GM23338 (cell line): Measurements from ENCODE around the gene MICB. TPM values are rescaled to one million over a fixed set of nuclear protein-coding genes. Genes with fewer than 3 reads are reported as not detected.

Experiments used
- ATAC-seq: fragments of 200-7000 bp; cut with Tn5 transposase; 3 replicates; pipeline ENCODE4 v1.9.1; 2020
- DNase-seq: peaks from one replicate; pipeline ENCODE4 v3.0.0-alpha.2; 2015; ENCODE audit warnings: low spot score
- H2AFZ ChIP-seq: fragments of 200-600 bp; sonication (generic); 2 replicates; pipeline ENCODE4 v1.8.0; 2016; ENCODE audit warnings: antibody characterized with exemption, mild to moderate bottlenecking, moderate library complexity
- H3F3A ChIP-seq: fragments of 200-600 bp; sonication (generic); replicated peaks from 2 replicates; pipeline ENCODE4 v1.8.0; 2017; ENCODE audit warnings: antibody characterized with exemption, mixed run types, low read depth
- H3K27ac ChIP-seq: fragments of 200-600 bp; sonication (generic); 2 replicates; pipeline ENCODE4 v1.6.1; 2016; ENCODE audit warnings: low read depth
- H3K27me3 ChIP-seq: fragments of 200-600 bp; sonication (generic); 2 replicates; pipeline ENCODE4 v1.8.0; 2016; ENCODE audit warnings: mild to moderate bottlenecking, mixed run types, moderate library complexity; ENCODE audit not compliant: insufficient read depth
- H3K36me3 ChIP-seq: fragments of 200-600 bp; sonication (generic); 2 replicates; pipeline ENCODE4 v1.8.0; 2016; ENCODE audit warnings: mild to moderate bottlenecking; ENCODE audit not compliant: insufficient read depth
- H3K4me1 ChIP-seq: fragments of 200-600 bp; sonication (generic); 2 replicates; pipeline ENCODE4 v1.8.0; 2016; ENCODE audit warnings: mild to moderate bottlenecking, moderate library complexity; ENCODE audit not compliant: insufficient read depth
- H3K4me2 ChIP-seq: fragments of 200-600 bp; sonication (generic); 2 replicates; pipeline ENCODE4 v1.7.1; 2017; ENCODE audit warnings: mixed run types
- H3K4me3 ChIP-seq: fragments of 200-600 bp; sonication (generic); 2 replicates; pipeline ENCODE4 v1.6.1; 2016; ENCODE audit warnings: mixed run types
- H3K79me2 ChIP-seq: fragments of 200-600 bp; sonication (generic); replicated peaks from 2 replicates; pipeline ENCODE4 v1.8.0; 2017; ENCODE audit warnings: mild to moderate bottlenecking; ENCODE audit not compliant: insufficient read depth
- H3K9me2 ChIP-seq: fragments of 200-600 bp; sonication (generic); 2 replicates; pipeline ENCODE4 v1.8.0; 2017; ENCODE audit not compliant: insufficient read depth
- H4K20me1 ChIP-seq: fragments of 200-600 bp; sonication (generic); replicated peaks from 2 replicates; pipeline ENCODE4 v1.8.0; 2017; ENCODE audit warnings: mild to moderate bottlenecking; ENCODE audit not compliant: insufficient read depth
- H3K27ac Mint-ChIP-seq: 2 replicates; pipeline ENCODE4 v1.8.0; 2020; ENCODE audit warnings: inconsistent platforms, mild to moderate bottlenecking, moderate library complexity, mixed read lengths
- H3K27me3 Mint-ChIP-seq: 3 replicates; pipeline ENCODE4 v1.8.0; 2022; ENCODE audit warnings: low read depth, mild to moderate bottlenecking, moderate library complexity, mixed read lengths, inconsistent platforms; ENCODE audit not compliant: insufficient read depth, poor library complexity
- H3K36me3 Mint-ChIP-seq: 3 replicates; pipeline ENCODE4 v1.8.0; 2021; ENCODE audit warnings: low read depth, mild to moderate bottlenecking, inconsistent platforms, moderate library complexity, mixed read lengths
- H3K4me1 Mint-ChIP-seq: 3 replicates; pipeline ENCODE4 v1.8.0; 2020; ENCODE audit warnings: mild to moderate bottlenecking, inconsistent platforms, mixed read lengths
- H3K4me3 Mint-ChIP-seq: 3 replicates; pipeline ENCODE4 v1.8.0; 2021; ENCODE audit warnings: moderate library complexity, mild to moderate bottlenecking, inconsistent platforms, mixed read lengths
- H3K9me3 Mint-ChIP-seq: 3 replicates; pipeline ENCODE4 v1.8.0; 2020; ENCODE audit warnings: moderate library complexity, mild to moderate bottlenecking, inconsistent platforms, mixed read lengths
- CREB1 ChIP-seq: fragments of 250-450 bp; sonication (Bioruptor Pico); IDR thresholded peaks from 2 replicates; pipeline ENCODE4 v1.5.0; 2020; ENCODE audit warnings: low read depth, mild to moderate bottlenecking, moderate library complexity
- CTCF ChIP-seq, 2 experiments: fragments of 200-600 bp in 1 of 2; sonication (generic) in 1 of 2; conservative IDR thresholded peaks; 2 replicates each; pipeline versions ENCODE4 v1.5.1 to v1.6.1; 2016 to 2017; ENCODE audit warnings: antibody characterized with exemption in 2 of 2, low read depth in 2 of 2, mild to moderate bottlenecking in 2 of 2, moderate library complexity in 1 of 2
- ETS1 ChIP-seq: IDR thresholded peaks from 2 replicates; pipeline ENCODE4 v1.6.1; 2016; ENCODE audit warnings: antibody characterized with exemption
- EZH2phosphoT487 ChIP-seq: fragments of 200-600 bp; sonication (generic); IDR thresholded peaks from one replicate; pipeline ENCODE4 v1.8.1; 2018; ENCODE audit warnings: antibody characterized with exemption; ENCODE audit not compliant: unreplicated experiment
- JUNB ChIP-seq: IDR thresholded peaks from one replicate; pipeline ENCODE4 v1.6.1; 2016; ENCODE audit warnings: antibody characterized with exemption; ENCODE audit not compliant: unreplicated experiment
- NANOG ChIP-seq: IDR thresholded peaks from 2 replicates; pipeline ENCODE4 v1.6.1; 2016; ENCODE audit warnings: antibody characterized with exemption, borderline replicate concordance
- POLR2AphosphoS5 ChIP-seq: IDR thresholded peaks from 2 replicates; pipeline ENCODE4 v1.6.1; 2016; ENCODE audit warnings: antibody characterized with exemption, low read depth
- REST ChIP-seq: IDR thresholded peaks from one replicate; pipeline ENCODE4 v1.6.1; 2018; ENCODE audit warnings: antibody characterized with exemption; ENCODE audit not compliant: unreplicated experiment
- ZNF114 ChIP-seq: fragments of 250-450 bp; sonication (Bioruptor Pico); IDR thresholded peaks from 2 replicates; pipeline ENCODE4 v1.5.0; 2020; ENCODE audit warnings: mild to moderate bottlenecking, moderate library complexity
- ZNF462 ChIP-seq: fragments of 250-450 bp; sonication (Bioruptor Pico); IDR thresholded peaks from 2 replicates; pipeline ENCODE4 v1.5.0; 2020; ENCODE audit warnings: mild to moderate bottlenecking, moderate library complexity
- polyA plus RNA-seq: library from polyadenylated mRNA; unstranded; fragments of >200 nt; fragmentation: Nextera tagmentation; extraction: Ambion mirVana; gene quantifications from 2 replicates; pipeline ENCODE4 v1.2.1, GENCODE V29; 2016
- total RNA-seq: library from RNA; depleted of rRNA; stranded (reverse); fragments of >200 nt; shearing (Covaris generic); gene quantifications from 2 replicates; pipeline ENCODE4 v1.2.3, GENCODE V29; 2014

Gene MICB
- total and polyA plus RNA-seq, 2 experiments from 2014 or later: 9.2 to 23.8 TPM

- TF ChIP-seq ZNF462: no peak
- TF ChIP-seq REST: no peak
- no peak for TF ChIP-seq ZNF114 (CRISPR knock-in tag)
Measured at GRCh38 chr6:31545291-31545690, 47.3 kb downstream of the MICB start (continued).

GRCh38 chr6:31546339-31546957 lies 48.5 kb downstream of the MICB start, which contains the start of gene ATP6V1G2:
ATP6V1G2 (minus strand) TSS chr6:31546608; CDS start chr6:31546559, 49 bp downstream.
- peaks cover 11% of the 10 kb centered on the region for H3K27me3 Mint-ChIP-seq
- peaks cover 18% of the 10 kb centered on the region for H3K4me1 Mint-ChIP-seq
- Histone ChIP-seq H3F3A (peaks cover 4% of the 10 kb centered on the region; the same call in 1 of the 2 replicates), H3K36me3 (0 out of 2 replicates have a peak, but pooled peaks cover 8% of the 10 kb centered on the region), H3K4me2 (peak within 1 kb of the TSS; percentile 79), H4K20me1 (no peaks in the 10 kb centered on the region), H3K79me2 (peaks cover 20% of the 10 kb centered on the region), H2AFZ (no peak within 1 kb of the TSS), H3K4me1 (peaks cover 11% of the 10 kb centered on the region; the same call in 1 of the 2 replicates), H3K27ac (peak within 1 kb of the TSS; percentile 93), H3K27me3 (no peaks in the 10 kb centered on the region), H3K9me2 (no peaks in the 10 kb centered on the region), H3K4me3 (peak within 1 kb of the TSS; percentile 58)
- peak within 1 kb of the TSS; percentile 95 for H3K27ac Mint-ChIP-seq
- ATAC-seq (peak; percentile 77), DNase-seq (peak; percentile 98)
- no peaks in the 10 kb centered on the region; the same call in 2 of the 3 replicates for H3K9me3 Mint-ChIP-seq
- peak within 1 kb of the TSS; percentile 76 for H3K4me3 Mint-ChIP-seq
- peaks cover 24% of the 10 kb centered on the region for H3K36me3 Mint-ChIP-seq
- TF ChIP-seq ETS1 (peak; percentile 17; the same call in 1 of the 2 replicates), POLR2AphosphoS5 (peak; percentile 40; the same call in 1 of the 2 replicates), JUNB (no peak), ZNF114 (CRISPR knock-in tag) (no peak), CTCF (conservative IDR thresholded peaks at IDR 0.05; ENCODE audit: low read depth in 2 of 2) (peak; percentile 98 to 100), EZH2phosphoT487 (no peak), NANOG (peak; percentile 40; the same call in 1 of the 2 replicates), CREB1 (CRISPR knock-in tag) (peak; percentile 79)
